NCI-H2196 (cell line): ENCODE measurements around the gene C6orf132.

Experiments used
- DNase-seq: peaks from one replicate; lab custom pipeline; 2025; ENCODE audit not compliant: unreplicated experiment; lab: John Stamatoyannopoulos, UW

Gene C6orf132

GRCh38 chr6:42105156-42105648, 37.2 kb downstream of the C6orf132 start:
- no peak for DNase-seq

DNA sequence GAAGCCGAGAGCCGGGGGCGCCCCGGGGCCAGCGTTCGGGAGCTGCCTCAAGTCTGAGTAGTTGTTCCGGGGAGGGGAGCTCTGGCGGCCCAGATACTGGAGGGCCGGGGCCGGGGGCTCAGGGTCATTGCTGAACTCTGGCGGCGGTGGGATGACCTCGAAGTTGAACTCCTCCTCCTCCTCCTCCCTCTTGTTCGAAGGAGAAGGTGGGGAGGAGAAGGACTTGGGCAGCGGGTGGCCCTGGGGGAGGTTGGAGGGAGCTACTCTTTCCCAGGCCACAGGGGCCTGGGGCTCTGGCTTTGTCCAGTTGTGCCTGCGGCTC, 37.7 kb downstream of the C6orf132 start:
- no peak for DNase-seq

DNA sequence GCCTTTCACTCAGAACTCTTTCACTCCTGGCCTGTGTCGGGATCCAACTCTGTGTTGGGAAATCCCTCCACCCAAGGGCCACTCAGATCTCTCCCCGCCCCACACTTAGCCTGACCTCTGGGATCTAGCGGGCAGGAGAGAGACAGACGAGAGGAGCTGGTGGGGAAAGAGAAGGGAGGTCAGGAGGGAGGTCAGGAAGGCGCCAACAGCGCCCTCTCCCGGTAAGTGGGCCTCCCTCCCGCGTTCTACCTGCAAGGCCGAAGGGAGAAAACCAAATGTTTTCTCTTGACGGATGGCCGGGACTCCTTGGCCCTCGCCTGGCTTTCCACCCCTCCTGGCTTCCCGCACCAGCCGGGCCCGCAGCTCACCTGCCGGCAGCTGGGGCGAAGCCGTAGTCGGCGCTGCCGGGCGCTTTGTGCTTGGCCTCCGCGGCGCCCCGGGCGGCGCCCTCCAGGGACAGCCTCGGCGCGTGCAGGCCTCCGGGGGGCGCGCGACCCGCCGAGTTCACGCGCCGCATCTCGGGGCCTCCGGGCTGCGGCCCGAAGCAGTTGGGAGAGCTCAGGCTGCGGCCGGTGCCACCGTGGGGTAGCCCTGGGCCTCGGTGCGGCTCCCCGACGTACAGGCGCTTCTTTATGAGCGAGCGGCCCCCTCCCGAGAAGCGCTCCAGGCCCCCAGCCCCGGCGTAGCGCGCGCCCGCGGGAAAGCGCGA, 38.2 kb downstream of the C6orf132 start:
- DNase-seq = no peak

DNA sequence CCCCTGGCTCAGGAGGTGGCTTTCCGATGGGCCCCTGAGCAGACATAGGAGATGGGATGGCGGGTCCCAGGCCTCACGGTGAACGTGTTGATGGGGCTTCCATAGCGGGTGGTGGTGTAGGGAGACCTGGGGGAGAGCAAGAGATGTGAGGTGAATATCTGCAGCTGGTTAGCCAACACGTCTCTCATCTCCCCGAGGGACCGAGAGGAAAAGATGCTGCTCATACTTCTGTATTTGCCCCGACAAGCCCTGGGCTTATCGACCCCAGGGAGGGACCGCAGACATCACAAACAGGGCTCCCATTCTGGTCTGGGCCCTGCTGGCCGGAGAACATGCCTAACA, 38.7 kb downstream of the C6orf132 start:
- DNase-seq = no peak

DNA sequence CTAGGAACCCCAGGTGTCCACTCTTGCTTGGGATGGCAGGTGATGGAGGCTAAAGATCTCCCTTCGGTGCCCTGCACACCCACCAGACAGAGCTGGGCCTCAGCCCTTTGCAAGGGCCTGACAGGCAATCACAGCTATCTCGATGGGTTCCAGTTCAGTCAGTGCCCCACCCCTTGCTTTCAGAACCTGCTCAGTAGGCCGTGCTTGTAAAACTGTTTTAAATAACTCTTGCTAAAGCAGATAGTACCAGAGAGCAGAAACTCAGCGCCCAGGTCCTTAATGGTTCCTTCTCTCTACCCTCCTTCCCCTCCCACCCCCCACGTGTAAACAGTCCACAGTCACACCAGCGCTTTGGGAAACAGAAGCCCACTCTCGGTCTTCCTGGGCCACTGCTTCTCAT, 39.2 kb downstream of the C6orf132 start:
- DNase-seq = no peak

GRCh38 chr6:42101186-42101657, 41.2 kb downstream of the C6orf132 start:
- no peak for DNase-seq

GRCh38 chr6:42100029-42100901, 42.2 kb downstream of the C6orf132 start:
- no peak for DNase-seq

DNA sequence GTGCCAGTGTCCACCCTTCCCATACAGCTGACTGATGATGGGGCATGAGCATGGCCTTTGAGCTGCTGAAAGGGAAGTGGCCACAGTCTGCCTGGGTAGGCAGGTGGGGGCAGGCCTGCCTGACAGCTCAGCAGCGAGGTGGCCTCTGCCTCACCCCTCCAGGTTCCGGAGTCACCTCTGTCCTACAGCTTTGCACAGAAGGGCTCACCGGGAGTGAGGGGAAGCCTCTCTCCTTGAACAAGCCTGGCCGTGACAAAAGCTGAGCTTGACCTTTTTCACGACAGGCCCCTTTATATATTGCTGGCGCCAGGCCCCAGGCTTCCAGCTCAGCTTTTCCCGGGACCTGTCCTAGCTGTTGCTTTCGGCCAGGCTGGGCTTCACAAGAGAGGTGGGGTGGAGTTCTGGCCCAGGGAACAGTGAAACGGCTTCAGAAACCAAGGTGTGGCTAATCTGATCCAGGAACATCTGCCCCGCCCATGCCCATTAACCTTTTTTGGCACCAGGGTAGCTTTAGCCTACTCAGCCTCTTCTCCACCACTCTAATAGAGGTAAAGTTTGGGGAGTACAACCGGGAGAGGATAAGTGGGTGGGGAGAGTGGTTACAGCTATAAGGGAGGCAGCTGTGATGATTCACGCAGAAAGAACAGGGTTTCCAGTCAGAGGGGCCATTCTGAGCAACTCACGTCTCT, 42.9 kb downstream of the C6orf132 start:
- DNase-seq = no peak

DNA sequence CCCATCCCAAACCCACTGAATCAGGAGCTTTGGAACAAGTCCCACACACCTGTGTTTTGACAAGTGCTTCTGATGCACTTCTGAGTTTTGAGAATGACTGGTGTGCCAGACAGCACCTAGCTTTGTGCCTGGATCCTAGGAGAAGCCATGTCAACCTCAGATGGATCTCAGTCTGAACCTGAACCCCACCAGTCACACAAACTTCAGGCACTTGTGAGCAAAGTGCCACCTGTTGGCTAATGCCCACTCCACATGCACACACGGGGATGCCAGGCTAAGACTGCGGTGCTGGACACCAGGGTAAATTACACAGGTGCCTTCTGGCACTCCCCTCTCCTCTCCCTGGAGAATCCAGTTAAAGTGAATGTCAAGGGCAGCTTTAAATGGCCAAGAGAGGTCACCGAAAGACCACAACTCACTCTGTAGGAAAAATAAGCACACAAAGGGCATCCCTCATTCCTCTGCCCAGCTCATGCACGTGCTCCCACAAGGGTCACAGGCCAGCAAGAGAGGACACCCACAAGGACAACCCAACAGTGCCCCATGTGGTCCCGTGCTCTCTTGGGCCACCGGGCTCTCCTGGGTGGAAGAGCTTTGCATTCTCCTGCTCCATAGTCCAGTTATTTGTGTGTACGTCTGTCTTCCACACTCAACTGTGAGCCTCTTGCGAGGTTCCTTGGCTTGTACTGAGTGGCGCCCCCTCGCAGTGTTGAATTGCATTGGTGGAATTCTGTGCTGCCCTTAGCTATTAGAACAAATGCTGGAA, 46.5 kb downstream of the C6orf132 start:
- no peak for DNase-seq

- DNase-seq = no peak
Measured at GRCh38 chr6:42095094-42095493, 47.3 kb downstream of the C6orf132 start.

DNA sequence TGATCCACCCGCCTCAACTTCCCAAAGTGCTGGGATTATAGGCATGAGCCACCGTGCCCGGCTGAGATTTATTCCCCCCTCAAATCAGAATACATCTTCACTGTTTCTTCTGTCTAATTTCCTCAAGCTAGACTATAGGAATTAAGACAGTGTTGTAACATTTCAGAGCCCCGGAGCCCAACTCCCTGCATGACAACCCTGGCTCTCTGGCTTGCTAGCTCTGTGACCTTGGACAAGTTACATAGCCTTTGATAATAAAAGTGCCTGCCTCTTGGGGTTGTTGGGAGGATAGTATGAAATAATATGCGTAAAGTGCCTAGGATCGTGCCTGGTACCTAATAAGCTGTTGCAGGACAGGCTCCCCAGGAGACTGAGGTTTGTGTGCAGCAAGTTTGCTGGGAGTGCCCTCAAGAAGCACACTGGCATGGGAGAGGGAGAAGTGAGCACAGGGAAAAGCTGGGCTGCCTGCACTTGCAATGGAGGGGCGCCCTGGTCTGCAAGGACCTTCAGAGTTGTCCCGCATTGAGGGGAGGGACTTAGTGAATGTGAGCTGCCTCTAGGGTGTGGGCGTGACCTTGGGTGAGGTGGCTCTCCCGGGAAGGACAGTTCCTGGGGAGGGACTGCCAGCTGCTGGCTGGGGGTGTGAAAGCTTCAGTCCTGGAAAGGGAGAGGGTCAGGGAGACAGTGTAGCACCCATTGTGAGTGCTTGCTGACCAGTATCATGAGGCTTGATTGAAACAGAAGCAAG, 48.7 kb downstream of the C6orf132 start:
- DNase-seq = no peak

DNA sequence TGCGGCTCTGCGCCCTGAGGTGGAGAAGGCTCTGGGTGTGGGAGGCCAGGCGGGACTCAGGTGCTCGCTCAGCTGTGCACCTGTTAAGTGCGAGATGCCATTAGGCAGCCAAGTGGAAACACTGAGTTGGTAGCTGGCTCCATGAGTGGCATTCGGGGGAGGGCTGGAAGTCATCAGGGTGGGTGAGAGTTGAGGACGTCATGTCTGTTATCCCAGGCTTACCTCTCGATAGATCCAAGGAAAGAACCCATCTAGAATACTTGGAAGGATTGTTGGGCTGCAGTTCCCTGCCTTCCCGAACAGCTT, 50.7 kb downstream of the C6orf132 start:
- DNase-seq = no peak

- DNase-seq = no peak
Measured at GRCh38 chr6:42090819-42091717, 51.4 kb downstream of the C6orf132 start.

DNA sequence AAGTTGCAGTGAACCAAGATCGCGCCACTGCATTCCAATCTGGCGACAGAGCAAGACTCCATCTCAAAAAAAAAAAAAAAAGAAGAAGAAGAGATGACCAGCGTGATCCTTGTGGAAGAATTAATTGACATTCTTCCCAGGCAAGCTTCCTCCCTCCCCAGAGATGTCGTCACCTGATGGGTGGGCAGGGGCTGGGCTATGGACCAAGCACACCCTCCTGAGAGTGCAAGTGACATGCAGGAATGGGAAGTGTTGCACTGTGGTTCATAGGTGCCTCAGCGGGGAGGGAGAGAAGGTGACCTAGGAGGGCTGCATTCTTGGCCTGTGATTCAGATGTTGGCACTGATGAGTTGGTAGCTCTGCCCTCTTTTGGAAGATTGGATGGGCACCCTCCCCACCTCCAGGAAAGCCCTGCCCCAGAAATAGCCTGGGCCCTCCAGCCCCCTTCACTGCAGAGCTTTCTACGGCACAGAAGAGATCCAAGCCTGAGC, 54.3 kb downstream of the C6orf132 start:
- DNase-seq = no peak

DNA sequence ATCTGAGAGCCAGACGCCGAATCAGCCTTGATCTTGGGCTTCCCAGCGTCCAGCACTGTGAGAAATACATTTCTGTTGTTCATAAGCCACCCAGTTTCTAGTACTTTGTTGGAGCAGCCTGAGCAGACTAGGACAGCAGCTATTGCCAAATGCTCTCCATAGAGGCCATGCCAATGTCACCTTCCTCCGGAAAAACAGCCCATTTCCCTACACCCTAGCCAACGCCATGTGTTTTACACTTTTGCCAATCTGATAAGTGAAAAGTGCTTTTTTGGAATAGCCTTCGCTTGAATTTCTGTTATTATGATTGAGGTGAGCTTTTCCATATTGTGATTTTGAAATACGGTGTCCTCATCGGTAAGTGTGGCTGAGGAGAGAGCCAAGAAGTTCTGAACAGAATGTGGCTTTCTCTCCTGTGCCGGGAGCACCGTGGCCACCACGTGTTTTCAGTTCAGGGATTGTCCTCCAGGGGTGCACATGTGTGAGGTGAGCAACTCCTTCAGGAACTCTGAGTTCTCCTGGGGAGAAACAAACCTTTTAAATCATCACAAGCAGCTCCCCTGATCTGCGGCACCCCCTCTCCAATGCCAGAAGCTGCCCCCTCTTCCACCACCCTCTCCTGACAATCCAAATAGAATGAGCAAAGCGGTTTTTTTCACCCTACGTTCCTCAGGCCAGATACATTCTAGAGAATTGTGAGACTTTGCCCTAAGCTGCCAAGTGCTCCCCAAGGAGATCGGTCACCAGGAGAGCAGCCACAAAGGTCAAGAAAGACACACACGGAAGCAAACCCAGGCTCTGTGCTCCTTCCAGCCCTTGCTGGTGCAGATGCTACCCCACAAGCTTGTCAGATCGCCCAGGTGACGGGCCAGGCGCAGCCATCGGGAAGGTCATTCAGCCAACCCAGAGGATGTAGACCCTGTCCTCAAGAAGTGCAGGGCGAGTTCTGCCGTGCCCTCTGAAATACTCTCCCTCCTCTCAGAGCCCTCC, 56.1 kb downstream of the C6orf132 start:
- DNase-seq = no peak

GRCh38 chr6:42084889-42085288, 57.5 kb downstream of the C6orf132 start:
- DNase-seq = no peak

DNA sequence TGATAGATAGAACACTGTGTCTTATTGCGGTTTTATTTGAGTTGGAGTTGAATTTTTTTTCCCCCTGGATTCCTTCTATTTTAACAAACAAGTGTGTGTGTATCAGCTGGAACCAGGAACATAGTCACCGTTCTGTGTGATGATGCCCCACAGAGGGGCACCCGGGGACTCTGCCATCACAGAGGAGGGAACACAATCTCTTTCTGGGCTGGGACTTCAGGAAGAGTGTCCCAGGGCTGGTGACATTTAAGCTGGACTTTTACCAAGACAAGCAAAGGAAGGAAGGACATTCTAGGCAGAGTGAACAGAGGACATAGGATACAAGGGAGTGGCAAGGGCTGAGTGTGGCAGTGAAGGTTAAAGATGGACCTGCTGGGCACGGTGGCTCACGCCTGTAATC, 58.9 kb downstream of the C6orf132 start:
- no peak for DNase-seq

DNA sequence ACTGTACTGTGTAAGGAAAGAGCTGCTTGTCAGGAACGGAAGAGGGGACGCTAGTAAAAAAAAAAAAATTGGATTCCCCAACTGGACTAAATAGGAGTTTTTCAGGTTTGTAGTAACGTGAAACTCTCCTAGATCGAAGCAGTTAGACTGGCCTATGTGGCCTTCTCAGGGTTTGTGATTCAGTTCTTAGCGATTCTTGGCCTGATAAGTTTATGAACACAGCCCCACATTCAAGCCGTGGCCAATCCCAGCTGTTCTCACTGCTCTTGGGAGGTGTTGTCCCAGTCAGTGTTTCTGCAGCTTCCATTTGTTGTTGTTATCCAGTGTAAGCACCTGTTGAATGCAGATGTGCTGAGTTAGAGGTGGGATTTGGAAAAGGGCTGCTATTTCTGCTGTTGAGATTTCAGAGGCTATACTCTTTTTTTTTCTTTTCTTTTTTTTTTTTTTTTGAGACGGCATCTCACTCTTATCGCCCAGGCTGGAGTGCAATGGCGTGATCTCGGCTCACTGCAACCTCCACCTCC, 62.4 kb downstream of the C6orf132 start:
- DNase-seq = no peak
